ENCODE data around the gene HIPK2.
"Not testable (repeated sequence)": the region's sequence is repeated elsewhere in the genome, so short reads cannot be mapped to it uniquely, and the experiment has no call there.

Gene HIPK2

GRCh38 chr7:139560199-139560598 lies 217.6 kb downstream of the HIPK2 start:
- no peak for DNase-seq

GRCh38 chr7:139559364-139560105 lies 218.3 kb downstream of the HIPK2 start:
- DNase-seq: no peak

GRCh38 chr7:139557857-139558581 lies 219.8 kb downstream of the HIPK2 start:
- no peak for DNase-seq

- DNase-seq: not testable (repeated sequence)
These were observed 223.7 kb downstream of the HIPK2 start for GRCh38 chr7:139553991-139554700.

- DNase-seq: no peak
These were observed 229.3 kb downstream of the HIPK2 start for GRCh38 chr7:139548302-139549028.

- no peak for DNase-seq
These were observed 233.2 kb downstream of the HIPK2 start for GRCh38 chr7:139544645-139545044.

GRCh38 chr7:139543801-139544603 lies 233.8 kb downstream of the HIPK2 start:
- DNase-seq: no peak

- no peak for DNase-seq
These were observed 235.3 kb downstream of the HIPK2 start for GRCh38 chr7:139542308-139543151.

- no peak for DNase-seq
These were observed 236.0 kb downstream of the HIPK2 start for GRCh38 chr7:139541600-139542307.

- no peak for DNase-seq
These were observed 237.6 kb downstream of the HIPK2 start for GRCh38 chr7:139540203-139540602.

- no peak for DNase-seq
These were observed 238.7 kb downstream of the HIPK2 start for GRCh38 chr7:139538881-139539635.

GRCh38 chr7:139536152-139536551 lies 241.6 kb downstream of the HIPK2 start:
- DNase-seq: no peak

- DNase-seq: no peak
These were observed 242.7 kb downstream of the HIPK2 start for GRCh38 chr7:139534966-139535651.

- no peak for DNase-seq
These were observed 243.7 kb downstream of the HIPK2 start for GRCh38 chr7:139534096-139534495.

GRCh38 chr7:139532636-139533155 lies 245.1 kb downstream of the HIPK2 start:
- no peak for DNase-seq

- no peak for DNase-seq
These were observed 246.7 kb downstream of the HIPK2 start for GRCh38 chr7:139531094-139531493.

- DNase-seq: no peak
These were observed 250.9 kb downstream of the HIPK2 start for GRCh38 chr7:139526578-139527544.

- no peak for DNase-seq
These were observed 252.0 kb downstream of the HIPK2 start for GRCh38 chr7:139525750-139526149.

All from NCI-H1092 treated with DMSO at 0.1 percent for 48 hours (cell line).